GM21367 (cell line): ENCODE data around the gene MMP27.
"Not testable (repeated sequence)": the region's sequence is repeated elsewhere in the genome, so short reads cannot be mapped to it uniquely, and the experiment has no call there.

ENCODE experiments used
- ATAC-seq: cut with Tn5 transposase; IDR thresholded peaks from one replicate; pipeline ENCODE4 v1.9.1; 2021; ENCODE audit not compliant: unreplicated experiment

MMP27 gene

GRCh38 chr11:102705626-102706025 is at the start of gene MMP27:
Gene MMP27 (minus strand): TSS chr11:102705769. CDS start chr11:102705714, 55 bp downstream.
- ATAC-seq, result no peak

GRCh38 chr11:102753267-102753666 is 47.7 kb upstream of the MMP27 start:
- ATAC-seq, result no peak

- no peak for ATAC-seq
Observed at GRCh38 chr11:102751673-102752072, 46.1 kb upstream of the MMP27 start.

GRCh38 chr11:102749101-102749722 is 43.6 kb upstream of the MMP27 start:
- no peak for ATAC-seq

GRCh38 chr11:102746746-102747578 is 41.4 kb upstream of the MMP27 start:
- not testable (repeated sequence) for ATAC-seq

GRCh38 chr11:102734650-102735049 is 29.1 kb upstream of the MMP27 start:
- ATAC-seq, result no peak

- peak; percentile 95 for ATAC-seq
Observed at GRCh38 chr11:102733232-102733875, 27.8 kb upstream of the MMP27 start.

GRCh38 chr11:102730944-102731343 is 25.4 kb upstream of the MMP27 start:
- ATAC-seq, result not testable (repeated sequence)

- no peak for ATAC-seq
Observed at GRCh38 chr11:102729849-102730815, 24.6 kb upstream of the MMP27 start.

GRCh38 chr11:102727890-102728289 is 22.3 kb upstream of the MMP27 start:
- ATAC-seq, result no peak

- no peak for ATAC-seq
Observed at GRCh38 chr11:102724904-102725500, 19.4 kb upstream of the MMP27 start, which contains the start of gene MMP8. Gene MMP8 (minus strand): TSS chr11:102724954. CDS start chr11:102724855, 99 bp downstream.

GRCh38 chr11:102722821-102723220 is 17.3 kb upstream of the MMP27 start:
- ATAC-seq, result no peak

GRCh38 chr11:102719620-102720277 is 14.2 kb upstream of the MMP27 start:
- ATAC-seq, result no peak

GRCh38 chr11:102717280-102717679 is 11.7 kb upstream of the MMP27 start:
- no peak for ATAC-seq

- ATAC-seq, result peak; percentile 79
Observed at GRCh38 chr11:102716527-102716926, 11.0 kb upstream of the MMP27 start.

GRCh38 chr11:102712137-102712536 is 6.6 kb upstream of the MMP27 start:
- no peak for ATAC-seq

GRCh38 chr11:102709201-102709945 is 3.8 kb upstream of the MMP27 start:
- ATAC-seq, result no peak

- no peak for ATAC-seq
Observed at GRCh38 chr11:102708654-102709053, 3.1 kb upstream of the MMP27 start.

GRCh38 chr11:102704841-102705240 is 728 bp downstream of the MMP27 start:
- no peak for ATAC-seq
